Measurements from ENCODE around the gene SLC43A2. TPM values are rescaled to one million over a fixed set of nuclear protein-coding genes. Genes with fewer than 3 reads are reported as not detected.

SLC43A2 gene
- total RNA-seq, 1 experiment from 2014 or later: 3.7 TPM

- no peak for DNase-seq (ENCODE audit: low read depth)
These were observed 5.5 kb downstream of the SLC43A2 start for GRCh38 chr17:1623057-1623630.

- DNase-seq (ENCODE audit: low read depth): no peak
These were observed 7.2 kb downstream of the SLC43A2 start for GRCh38 chr17:1621273-1621954.

- DNase-seq (ENCODE audit: low read depth): no peak
These were observed 8.1 kb downstream of the SLC43A2 start for GRCh38 chr17:1620486-1620885.

GRCh38 chr17:1617620-1618174 lies 10.9 kb downstream of the SLC43A2 start:
- no peak for DNase-seq (ENCODE audit: low read depth)

GRCh38 chr17:1616101-1616500 lies 12.5 kb downstream of the SLC43A2 start:
- no peak for DNase-seq (ENCODE audit: low read depth)

GRCh38 chr17:1612400-1612799 lies 16.2 kb downstream of the SLC43A2 start:
- DNase-seq (ENCODE audit: low read depth): no peak

GRCh38 chr17:1611715-1612114 lies 16.9 kb downstream of the SLC43A2 start:
- no peak for DNase-seq (ENCODE audit: low read depth)

- no peak for DNase-seq (ENCODE audit: low read depth)
These were observed 20.0 kb downstream of the SLC43A2 start for GRCh38 chr17:1608676-1609075.

GRCh38 chr17:1607971-1608320 lies 20.7 kb downstream of the SLC43A2 start:
- no peak for DNase-seq (ENCODE audit: low read depth)

GRCh38 chr17:1606352-1606985 lies 22.2 kb downstream of the SLC43A2 start:
- no peak for DNase-seq (ENCODE audit: low read depth)

- DNase-seq (ENCODE audit: low read depth): no peak
These were observed 22.8 kb downstream of the SLC43A2 start for GRCh38 chr17:1605681-1606351.

GRCh38 chr17:1604831-1605528 lies 23.7 kb downstream of the SLC43A2 start:
- no peak for DNase-seq (ENCODE audit: low read depth)

- no peak for DNase-seq (ENCODE audit: low read depth)
These were observed 27.1 kb downstream of the SLC43A2 start for GRCh38 chr17:1601571-1601970.

- DNase-seq (ENCODE audit: low read depth): no peak
These were observed 30.1 kb downstream of the SLC43A2 start for GRCh38 chr17:1598399-1599095.

- DNase-seq (ENCODE audit: low read depth): no peak
These were observed 30.7 kb downstream of the SLC43A2 start for GRCh38 chr17:1597861-1598342.

- no peak for DNase-seq (ENCODE audit: low read depth)
These were observed 35.1 kb downstream of the SLC43A2 start for GRCh38 chr17:1593630-1593931.

- no peak for DNase-seq (ENCODE audit: low read depth)
These were observed 35.6 kb downstream of the SLC43A2 start for GRCh38 chr17:1592751-1593629.

- no peak for DNase-seq (ENCODE audit: low read depth)
These were observed 37.1 kb downstream of the SLC43A2 start for GRCh38 chr17:1591474-1592090.

- no peak for DNase-seq (ENCODE audit: low read depth)
These were observed 37.7 kb downstream of the SLC43A2 start for GRCh38 chr17:1590747-1591473.

All from LHCN-M2 (cell line).